ENCODE results near the gene TMEM236. TPM values are rescaled to one million over a fixed set of nuclear protein-coding genes. Genes with fewer than 3 reads are reported as not detected.

Gene TMEM236
- total and polyA plus RNA-seq, 9 of the 15 experiments (the other 6 are each of a cell fraction or from before 2014, with no cell fraction given) = 0.04 to 0.13 (median 0.04) TPM; not detected in 4

DNA sequence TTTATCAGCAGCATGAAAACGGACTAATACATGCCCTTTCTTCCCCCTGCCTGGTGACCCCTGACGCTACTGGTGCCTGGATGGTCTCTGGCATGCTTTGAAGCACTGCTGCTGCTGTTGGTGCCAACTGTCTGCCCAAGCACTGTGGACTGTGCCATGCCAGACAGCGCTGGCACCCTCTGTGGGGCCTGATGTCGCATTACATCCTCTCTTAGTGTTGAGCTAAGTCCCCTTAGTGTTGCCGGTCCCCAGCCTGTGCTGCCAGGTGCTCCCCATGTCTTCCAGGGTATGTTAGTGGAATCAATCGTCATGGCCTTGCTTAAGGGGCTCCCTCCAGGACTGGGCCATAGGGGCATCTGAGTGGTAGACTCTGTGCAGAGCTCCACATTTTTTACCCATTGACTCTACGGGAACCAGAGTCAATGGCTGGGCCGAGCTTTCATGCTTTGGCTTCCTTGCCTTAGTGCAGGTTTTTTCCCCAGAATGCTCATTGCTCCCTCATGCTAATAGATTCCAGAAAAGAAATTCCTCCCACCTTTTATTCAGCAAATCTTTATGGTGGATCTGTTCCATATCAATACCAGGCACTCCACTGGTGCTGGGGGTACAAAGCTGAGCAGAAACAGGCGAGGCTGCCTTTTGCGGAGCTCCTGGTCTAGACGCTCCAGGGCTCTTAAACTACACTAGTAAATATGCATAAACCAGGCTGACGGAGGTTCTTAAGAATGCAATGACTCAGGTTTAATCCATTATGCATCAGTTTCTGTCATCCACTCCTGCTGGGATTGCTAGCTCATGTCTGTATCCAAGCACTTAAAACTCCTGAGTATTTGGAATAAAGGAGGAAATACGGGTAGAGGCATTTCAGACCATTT is 35.3 kb downstream of the TMEM236 start (continued):
- TF ChIP-seq, protein P1, sequence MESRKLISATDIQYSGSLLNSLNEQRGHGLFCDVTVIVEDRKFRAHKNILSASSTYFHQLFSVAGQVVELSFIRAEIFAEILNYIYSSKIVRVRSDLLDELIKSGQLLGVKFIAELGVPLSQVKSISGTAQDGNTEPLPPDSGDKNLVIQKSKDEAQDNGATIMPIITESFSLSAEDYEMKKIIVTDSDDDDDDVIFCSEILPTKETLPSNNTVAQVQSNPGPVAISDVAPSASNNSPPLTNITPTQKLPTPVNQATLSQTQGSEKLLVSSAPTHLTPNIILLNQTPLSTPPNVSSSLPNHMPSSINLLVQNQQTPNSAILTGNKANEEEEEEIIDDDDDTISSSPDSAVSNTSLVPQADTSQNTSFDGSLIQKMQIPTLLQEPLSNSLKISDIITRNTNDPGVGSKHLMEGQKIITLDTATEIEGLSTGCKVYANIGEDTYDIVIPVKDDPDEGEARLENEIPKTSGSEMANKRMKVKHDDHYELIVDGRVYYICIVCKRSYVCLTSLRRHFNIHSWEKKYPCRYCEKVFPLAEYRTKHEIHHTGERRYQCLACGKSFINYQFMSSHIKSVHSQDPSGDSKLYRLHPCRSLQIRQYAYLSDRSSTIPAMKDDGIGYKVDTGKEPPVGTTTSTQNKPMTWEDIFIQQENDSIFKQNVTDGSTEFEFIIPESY (CRISPR knock-in tag; IDR thresholded peaks at IDR 0.05) = no peak
- TF ChIP-seq, protein P2, sequence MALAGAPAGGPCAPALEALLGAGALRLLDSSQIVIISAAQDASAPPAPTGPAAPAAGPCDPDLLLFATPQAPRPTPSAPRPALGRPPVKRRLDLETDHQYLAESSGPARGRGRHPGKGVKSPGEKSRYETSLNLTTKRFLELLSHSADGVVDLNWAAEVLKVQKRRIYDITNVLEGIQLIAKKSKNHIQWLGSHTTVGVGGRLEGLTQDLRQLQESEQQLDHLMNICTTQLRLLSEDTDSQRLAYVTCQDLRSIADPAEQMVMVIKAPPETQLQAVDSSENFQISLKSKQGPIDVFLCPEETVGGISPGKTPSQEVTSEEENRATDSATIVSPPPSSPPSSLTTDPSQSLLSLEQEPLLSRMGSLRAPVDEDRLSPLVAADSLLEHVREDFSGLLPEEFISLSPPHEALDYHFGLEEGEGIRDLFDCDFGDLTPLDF (CRISPR knock-in tag; IDR thresholded peaks at IDR 0.05) = no peak
- TF ChIP-seq KDM1A (IDR thresholded peaks at IDR 0.05) (no peak), ZNF165 (CRISPR knock-in tag; IDR thresholded peaks at IDR 0.05; ENCODE audit: borderline replicate concordance) (no peak), SMC3 (conservative IDR thresholded peaks at IDR 0.05; ENCODE audit: insufficient read depth, low read depth, low read length) (no peak), GATAD2B (IDR thresholded peaks at IDR 0.05; ENCODE audit: borderline replicate concordance) (no peak)
- TF ChIP-seq, protein P3, sequence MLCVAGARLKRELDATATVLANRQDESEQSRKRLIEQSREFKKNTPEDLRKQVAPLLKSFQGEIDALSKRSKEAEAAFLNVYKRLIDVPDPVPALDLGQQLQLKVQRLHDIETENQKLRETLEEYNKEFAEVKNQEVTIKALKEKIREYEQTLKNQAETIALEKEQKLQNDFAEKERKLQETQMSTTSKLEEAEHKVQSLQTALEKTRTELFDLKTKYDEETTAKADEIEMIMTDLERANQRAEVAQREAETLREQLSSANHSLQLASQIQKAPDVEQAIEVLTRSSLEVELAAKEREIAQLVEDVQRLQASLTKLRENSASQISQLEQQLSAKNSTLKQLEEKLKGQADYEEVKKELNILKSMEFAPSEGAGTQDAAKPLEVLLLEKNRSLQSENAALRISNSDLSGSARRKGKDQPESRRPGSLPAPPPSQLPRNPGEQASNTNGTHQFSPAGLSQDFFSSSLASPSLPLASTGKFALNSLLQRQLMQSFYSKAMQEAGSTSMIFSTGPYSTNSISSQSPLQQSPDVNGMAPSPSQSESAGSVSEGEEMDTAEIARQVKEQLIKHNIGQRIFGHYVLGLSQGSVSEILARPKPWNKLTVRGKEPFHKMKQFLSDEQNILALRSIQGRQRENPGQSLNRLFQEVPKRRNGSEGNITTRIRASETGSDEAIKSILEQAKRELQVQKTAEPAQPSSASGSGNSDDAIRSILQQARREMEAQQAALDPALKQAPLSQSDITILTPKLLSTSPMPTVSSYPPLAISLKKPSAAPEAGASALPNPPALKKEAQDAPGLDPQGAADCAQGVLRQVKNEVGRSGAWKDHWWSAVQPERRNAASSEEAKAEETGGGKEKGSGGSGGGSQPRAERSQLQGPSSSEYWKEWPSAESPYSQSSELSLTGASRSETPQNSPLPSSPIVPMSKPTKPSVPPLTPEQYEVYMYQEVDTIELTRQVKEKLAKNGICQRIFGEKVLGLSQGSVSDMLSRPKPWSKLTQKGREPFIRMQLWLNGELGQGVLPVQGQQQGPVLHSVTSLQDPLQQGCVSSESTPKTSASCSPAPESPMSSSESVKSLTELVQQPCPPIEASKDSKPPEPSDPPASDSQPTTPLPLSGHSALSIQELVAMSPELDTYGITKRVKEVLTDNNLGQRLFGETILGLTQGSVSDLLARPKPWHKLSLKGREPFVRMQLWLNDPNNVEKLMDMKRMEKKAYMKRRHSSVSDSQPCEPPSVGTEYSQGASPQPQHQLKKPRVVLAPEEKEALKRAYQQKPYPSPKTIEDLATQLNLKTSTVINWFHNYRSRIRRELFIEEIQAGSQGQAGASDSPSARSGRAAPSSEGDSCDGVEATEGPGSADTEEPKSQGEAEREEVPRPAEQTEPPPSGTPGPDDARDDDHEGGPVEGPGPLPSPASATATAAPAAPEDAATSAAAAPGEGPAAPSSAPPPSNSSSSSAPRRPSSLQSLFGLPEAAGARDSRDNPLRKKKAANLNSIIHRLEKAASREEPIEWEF (CRISPR knock-in tag; IDR thresholded peaks at IDR 0.05) = no peak
